ENCODE data around the gene NEMP2. TPM values are rescaled to one million over a fixed set of nuclear protein-coding genes. Genes with fewer than 3 reads are reported as not detected.

NEMP2 gene
- total RNA-seq, 1 donor from 2014 or later = 8.3 TPM

- H3K36me3 Mint-ChIP-seq (ENCODE audit: low read depth, unreplicated experiment) = no peaks in the 10 kb centered on the region
- no peak overlapping the region for H3K27ac Mint-ChIP-seq (ENCODE audit: unreplicated experiment)
- no peak for TF ChIP-seq CTCF (IDR thresholded peaks at IDR 0.05; ENCODE audit: unreplicated experiment)
- H3K27me3 Mint-ChIP-seq (ENCODE audit: unreplicated experiment) = no peaks in the 10 kb centered on the region
- H3K4me3 Mint-ChIP-seq (ENCODE audit: unreplicated experiment) = no peak overlapping the region
- H3K9me3 Mint-ChIP-seq (ENCODE audit: unreplicated experiment) = no peaks in the 10 kb centered on the region
- no peaks in the 10 kb centered on the region for H3K4me1 Mint-ChIP-seq (ENCODE audit: unreplicated experiment)
- no peak for DNase-seq (ENCODE audit: low spot score)
Observed at GRCh38 chr2:190457256-190457655, 77.3 kb downstream of the NEMP2 start.

DNA sequence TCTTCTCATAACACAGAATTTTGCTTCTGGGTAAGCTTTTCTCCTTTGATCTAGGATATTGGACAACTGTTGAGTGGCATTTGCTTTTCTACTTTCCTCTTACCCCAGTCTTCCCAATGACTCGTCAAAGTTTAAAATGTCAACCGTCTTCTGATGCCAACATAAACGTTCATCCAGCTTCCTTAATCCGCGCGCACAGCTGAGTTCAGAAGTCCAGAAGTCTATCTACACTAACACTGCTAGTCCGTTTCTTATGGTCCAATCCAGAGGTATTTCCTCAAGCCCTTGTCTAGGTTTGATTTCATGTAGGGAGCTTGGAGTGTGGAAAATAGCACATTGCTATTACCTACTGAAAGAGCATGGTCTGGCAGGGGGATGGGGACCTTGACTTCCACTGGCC is 77.7 kb downstream of the NEMP2 start:
- H3K4me1 Mint-ChIP-seq (ENCODE audit: unreplicated experiment) = no peaks in the 10 kb centered on the region
- no peak overlapping the region for H3K27ac Mint-ChIP-seq (ENCODE audit: unreplicated experiment)
- TF ChIP-seq CTCF (IDR thresholded peaks at IDR 0.05; ENCODE audit: unreplicated experiment) = no peak
- no peaks in the 10 kb centered on the region for H3K9me3 Mint-ChIP-seq (ENCODE audit: unreplicated experiment)
- H3K4me3 Mint-ChIP-seq (ENCODE audit: unreplicated experiment) = no peak overlapping the region
- no peak for DNase-seq (ENCODE audit: low spot score)
- H3K36me3 Mint-ChIP-seq (ENCODE audit: low read depth, unreplicated experiment) = no peaks in the 10 kb centered on the region
- H3K27me3 Mint-ChIP-seq (ENCODE audit: unreplicated experiment) = no peaks in the 10 kb centered on the region

- H3K27ac Mint-ChIP-seq (ENCODE audit: unreplicated experiment) = no peak overlapping the region
- H3K4me1 Mint-ChIP-seq (ENCODE audit: unreplicated experiment) = no peaks in the 10 kb centered on the region
- TF ChIP-seq CTCF (IDR thresholded peaks at IDR 0.05; ENCODE audit: unreplicated experiment) = no peak
- H3K9me3 Mint-ChIP-seq (ENCODE audit: unreplicated experiment) = no peaks in the 10 kb centered on the region
- DNase-seq (ENCODE audit: low spot score) = no peak
- H3K27me3 Mint-ChIP-seq (ENCODE audit: unreplicated experiment) = no peaks in the 10 kb centered on the region
- H3K36me3 Mint-ChIP-seq (ENCODE audit: low read depth, unreplicated experiment) = no peaks in the 10 kb centered on the region
- H3K4me3 Mint-ChIP-seq (ENCODE audit: unreplicated experiment) = no peak overlapping the region
Observed at GRCh38 chr2:190455358-190456095, 79.0 kb downstream of the NEMP2 start.

- no peak overlapping the region for H3K4me3 Mint-ChIP-seq (ENCODE audit: unreplicated experiment)
- no peak for TF ChIP-seq CTCF (IDR thresholded peaks at IDR 0.05; ENCODE audit: unreplicated experiment)
- H3K27me3 Mint-ChIP-seq (ENCODE audit: unreplicated experiment) = no peaks in the 10 kb centered on the region
- H3K27ac Mint-ChIP-seq (ENCODE audit: unreplicated experiment) = no peak overlapping the region
- no peaks in the 10 kb centered on the region for H3K9me3 Mint-ChIP-seq (ENCODE audit: unreplicated experiment)
- DNase-seq (ENCODE audit: low spot score) = no peak
- H3K4me1 Mint-ChIP-seq (ENCODE audit: unreplicated experiment) = no peaks in the 10 kb centered on the region
- H3K36me3 Mint-ChIP-seq (ENCODE audit: low read depth, unreplicated experiment) = no peaks in the 10 kb centered on the region
Observed at GRCh38 chr2:190454795-190455194, 79.7 kb downstream of the NEMP2 start.

Other genes starting within 250 kb of the NEMP2 start
- gene HIBCH, start 214.9 kb downstream of the NEMP2 start, total RNA-seq (ENCODE audit: unreplicated experiment) = 29.8 TPM
- gene INPP1, start 191.1 kb downstream of the NEMP2 start, total RNA-seq (ENCODE audit: unreplicated experiment) = 11.7 TPM
- 2.4 TPM for gene MFSD6, start 126.4 kb downstream of the NEMP2 start, total RNA-seq (ENCODE audit: unreplicated experiment)
- gene NAB1, start 114.4 kb upstream of the NEMP2 start, total RNA-seq (ENCODE audit: unreplicated experiment) = 44.9 TPM

All from endothelial cell (in vitro differentiated cells).